ENCODE measurements around the gene PRDM16.

GRCh38 chr1:3115275-3116149 lies 46.5 kb downstream of the PRDM16 start:
- TF ChIP-seq, protein P1, sequence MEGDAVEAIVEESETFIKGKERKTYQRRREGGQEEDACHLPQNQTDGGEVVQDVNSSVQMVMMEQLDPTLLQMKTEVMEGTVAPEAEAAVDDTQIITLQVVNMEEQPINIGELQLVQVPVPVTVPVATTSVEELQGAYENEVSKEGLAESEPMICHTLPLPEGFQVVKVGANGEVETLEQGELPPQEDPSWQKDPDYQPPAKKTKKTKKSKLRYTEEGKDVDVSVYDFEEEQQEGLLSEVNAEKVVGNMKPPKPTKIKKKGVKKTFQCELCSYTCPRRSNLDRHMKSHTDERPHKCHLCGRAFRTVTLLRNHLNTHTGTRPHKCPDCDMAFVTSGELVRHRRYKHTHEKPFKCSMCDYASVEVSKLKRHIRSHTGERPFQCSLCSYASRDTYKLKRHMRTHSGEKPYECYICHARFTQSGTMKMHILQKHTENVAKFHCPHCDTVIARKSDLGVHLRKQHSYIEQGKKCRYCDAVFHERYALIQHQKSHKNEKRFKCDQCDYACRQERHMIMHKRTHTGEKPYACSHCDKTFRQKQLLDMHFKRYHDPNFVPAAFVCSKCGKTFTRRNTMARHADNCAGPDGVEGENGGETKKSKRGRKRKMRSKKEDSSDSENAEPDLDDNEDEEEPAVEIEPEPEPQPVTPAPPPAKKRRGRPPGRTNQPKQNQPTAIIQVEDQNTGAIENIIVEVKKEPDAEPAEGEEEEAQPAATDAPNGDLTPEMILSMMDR (IDR thresholded peaks at IDR 0.05; ENCODE audit: low read length) = no peak
- TF ChIP-seq EZH2phosphoT487 (IDR thresholded peaks at IDR 0.05; ENCODE audit: low read length) = no peak
